Small intestine (tissue), 7 donors: ENCODE results near the gene AHI1. TPM values are rescaled to one million over a fixed set of nuclear protein-coding genes. Genes with fewer than 3 reads are reported as not detected.

Experiments
- DNase-seq, 2 donors: peaks; one replicate each; pipeline versions ENCODE4 v3.0.0 to v3.0.0-alpha.2; 2013
- FAIRE-seq: peaks from 2 replicates; lab custom pipeline; 2012; peaks lifted over from hg19 to GRCh38; lab: Jason Lieb, UNC
- H3K27ac ChIP-seq, 3 donors: one replicate each; pipeline ENCODE4 v1.5.1; 2013; ENCODE audit warnings: low read length in 2 of 3, mild to moderate bottlenecking in 2 of 3, control low read depth in 1 of 3, inconsistent platforms in 1 of 3, low read depth in 1 of 3, moderate library complexity in 1 of 3
- H3K27me3 ChIP-seq, 3 donors: one replicate each; pipeline ENCODE4 v1.6.1; 2013; ENCODE audit warnings: low read length in 3 of 3, inconsistent platforms in 1 of 3; ENCODE audit not compliant: control insufficient read depth in 3 of 3, insufficient read depth in 3 of 3
- H3K36me3 ChIP-seq, 3 donors: one replicate each; pipeline ENCODE4 v1.6.1; 2013; ENCODE audit warnings: low read length in 3 of 3, inconsistent platforms in 1 of 3, low read depth in 1 of 3, mild to moderate bottlenecking in 1 of 3, moderate library complexity in 1 of 3; ENCODE audit not compliant: control insufficient read depth in 3 of 3, insufficient read depth in 2 of 3
- H3K4me1 ChIP-seq, 3 donors: one replicate each; pipeline ENCODE4 v1.6.1; 2013; ENCODE audit warnings: low read length in 2 of 3, inconsistent platforms in 1 of 3, low read depth in 1 of 3, mild to moderate bottlenecking in 1 of 3, moderate library complexity in 1 of 3; ENCODE audit not compliant: control insufficient read depth in 3 of 3, insufficient read depth in 2 of 3
- H3K4me3 ChIP-seq, 3 donors: one replicate each; pipeline ENCODE4 v1.5.1; 2013; ENCODE audit warnings: low read length in 3 of 3, control low read depth in 1 of 3, inconsistent platforms in 1 of 3, low read depth in 1 of 3, mild to moderate bottlenecking in 1 of 3, moderate library complexity in 1 of 3
- H3K9me3 ChIP-seq, 2 donors: one replicate each; pipeline ENCODE4 v1.6.1; 2013; ENCODE audit warnings: low read depth in 1 of 2, low read length in 1 of 2; ENCODE audit not compliant: control insufficient read depth in 2 of 2, insufficient read depth in 1 of 2
- WGBS, 3 donors: extraction: QIAGEN DNeasy Blood & Tissue Kit; methylation state at CpG; one replicate each; pipeline ENCODE4 v1.1.7; 2013; 5-methylcytosine and 5-hydroxymethylcytosine counted together
- polyA plus RNA-seq, 4 donors: library from polyadenylated mRNA; stranded (reverse) in 3 of 4; unstranded in 1 of 4; fragments of 200-250 nt in 3 of 4; fragments of 120-200 nt in 1 of 4; gene quantifications; one replicate each; pipeline versions ENCODE4 v1.2.1 to v1.2.3, GENCODE V29; 2013
- donor health status: healthy with polysubstance abuse.
- donor health status: control.
- donor health status: control.
- donor health status: Bipolar disorder and iron deficiency.
- donor health status: healthy.

Gene AHI1
- polyA plus RNA-seq, 4 donors: 1.1 to 20.2 (median 5.0) TPM

- H3K27me3 ChIP-seq: no peaks in the 10 kb centered on the region
- no peak overlapping the region for H3K27ac ChIP-seq
- no peaks in the 10 kb centered on the region for H3K9me3 ChIP-seq
- no peaks in the 10 kb centered on the region for H3K36me3 ChIP-seq
- no peak for DNase-seq
- H3K4me1 ChIP-seq: no peaks in the 10 kb centered on the region
- H3K4me3 ChIP-seq: no peak overlapping the region
- WGBS, 3 donors: 92 to 95% (median 93%) methylated on average over 4 of the region's 4 CpGs
- no peak for FAIRE-seq
These were observed 173.0 kb downstream of the AHI1 start for GRCh38 chr6:135324531-135324930.

- FAIRE-seq: no peak
These were observed 173.6 kb downstream of the AHI1 start for GRCh38 chr6:135323979-135324378.

GRCh38 chr6:135323202-135323668 is 174.3 kb downstream of the AHI1 start:
- Histone ChIP-seq H3K27ac (no peak overlapping the region), H3K4me1 (no peaks in the 10 kb centered on the region), H3K27me3 (no peaks in the 10 kb centered on the region), H3K36me3 (peaks cover 0 to 3% (median 0%) of the 10 kb centered on the region in 3 donors), H3K9me3 (no peaks in the 10 kb centered on the region), H3K4me3 (no peak overlapping the region)
- 71 to 93% (median 78%) methylated on average over 6 of the region's 6 CpGs for WGBS, 3 donors
- no peak for FAIRE-seq
- no peak for DNase-seq

More at GRCh38 chr6:135323979-135324378, 173.6 kb downstream of the AHI1 start:
- Histone ChIP-seq H3K27ac (no peak overlapping the region), H3K4me1 (no peaks in the 10 kb centered on the region), H3K27me3 (no peaks in the 10 kb centered on the region), H3K9me3 (no peaks in the 10 kb centered on the region), H3K36me3 (peaks cover 0 to 3% (median 0%) of the 10 kb centered on the region in 3 donors), H3K4me3 (no peak overlapping the region)
- DNase-seq: no peak
- 51 to 93% (median 82%) methylated on average over 2 of the region's 2 CpGs for WGBS, 3 donors

GRCh38 chr6:135322427-135323201 is 174.9 kb downstream of the AHI1 start:
- Histone ChIP-seq H3K36me3 (peaks cover 0 to 3% (median 0%) of the 10 kb centered on the region in 3 donors), H3K27me3 (no peaks in the 10 kb centered on the region), H3K27ac (peak overlapping the region in 1 of 3 donors; percentile 41), H3K4me3 (no peak overlapping the region), H3K4me1 (no peaks in the 10 kb centered on the region), H3K9me3 (no peaks in the 10 kb centered on the region)
- FAIRE-seq: no peak
- no peak for DNase-seq
- 73 to 77% (median 73%) methylated on average over 3 of the region's 3 CpGs for WGBS, 3 donors

- Histone ChIP-seq H3K9me3 (no peaks in the 10 kb centered on the region), H3K27me3 (no peaks in the 10 kb centered on the region), H3K36me3 (peaks cover 0 to 3% (median 0%) of the 10 kb centered on the region in 3 donors), H3K4me1 (no peaks in the 10 kb centered on the region), H3K4me3 (no peak overlapping the region), H3K27ac (no peak overlapping the region)
- FAIRE-seq (no peak), DNase-seq (no peak)
- WGBS, 3 donors: 86 to 89% (median 88%) methylated on average over 8 of the region's 8 CpGs
These were observed 176.6 kb downstream of the AHI1 start for GRCh38 chr6:135320721-135321621.

GRCh38 chr6:135319819-135320218 is 177.7 kb downstream of the AHI1 start:
- H3K9me3 ChIP-seq: no peaks in the 10 kb centered on the region
- H3K27me3 ChIP-seq: no peaks in the 10 kb centered on the region
- no peak for DNase-seq
- H3K36me3 ChIP-seq: peaks cover 0 to 3% (median 0%) of the 10 kb centered on the region in 3 donors
- FAIRE-seq: no peak
- no peaks in the 10 kb centered on the region for H3K4me1 ChIP-seq
- H3K27ac ChIP-seq: no peak overlapping the region
- H3K4me3 ChIP-seq: no peak overlapping the region
- WGBS, 3 donors: 78 to 97% (median 84%) methylated on average over 2 of the region's 2 CpGs

- Histone ChIP-seq H3K9me3 (no peaks in the 10 kb centered on the region), H3K4me1 (no peaks in the 10 kb centered on the region), H3K4me3 (no peak overlapping the region), H3K27me3 (no peaks in the 10 kb centered on the region), H3K27ac (no peak overlapping the region), H3K36me3 (peaks cover 0 to 3% (median 0%) of the 10 kb centered on the region in 3 donors)
- DNase-seq (no peak), FAIRE-seq (no peak)
- WGBS, 3 donors: 94 to 97% (median 96%) methylated on average over 8 of the region's 8 CpGs
These were observed 178.6 kb downstream of the AHI1 start for GRCh38 chr6:135318738-135319469.

GRCh38 chr6:135314543-135314942 is 183.0 kb downstream of the AHI1 start:
- H3K27ac ChIP-seq: no peak overlapping the region
- peaks cover 0 to 3% (median 0%) of the 10 kb centered on the region in 3 donors for H3K36me3 ChIP-seq
- no peaks in the 10 kb centered on the region for H3K4me1 ChIP-seq
- FAIRE-seq (no peak), DNase-seq (no peak)
- H3K9me3 ChIP-seq: no peaks in the 10 kb centered on the region
- no peaks in the 10 kb centered on the region for H3K27me3 ChIP-seq
- 89 to 95% (median 95%) methylated on average over 1 of the region's 1 CpG for WGBS, 3 donors
- no peak overlapping the region for H3K4me3 ChIP-seq
